Ishikawa (cell line): ENCODE results near the gene SHC1.

Source experiments
- CEBPB ChIP-seq: IDR thresholded peaks from 2 replicates; pipeline ENCODE4 v1.6.1; 2012
- CREB1 ChIP-seq: IDR thresholded peaks from 2 replicates; pipeline ENCODE4 v1.6.1; 2012; ENCODE audit warnings: low read depth
- EGR1 ChIP-seq: IDR thresholded peaks from 2 replicates; pipeline ENCODE4 v1.6.1; 2012
- EP300 ChIP-seq: IDR thresholded peaks from 2 replicates; pipeline ENCODE4 v1.6.1; 2012; ENCODE audit warnings: borderline replicate concordance
- FOXM1 ChIP-seq: IDR thresholded peaks from 2 replicates; pipeline ENCODE4 v1.6.1; 2012; ENCODE audit warnings: low read depth, borderline replicate concordance
- NFIC ChIP-seq: IDR thresholded peaks from 2 replicates; pipeline ENCODE4 v1.6.1; 2012
- RAD21 ChIP-seq: IDR thresholded peaks from 2 replicates; pipeline ENCODE4 v1.6.1; 2012; ENCODE audit warnings: low read depth
- TAF1 ChIP-seq: IDR thresholded peaks from 2 replicates; pipeline ENCODE4 v1.6.1; 2012; ENCODE audit warnings: low read depth, mild to moderate bottlenecking
- YY1 ChIP-seq: IDR thresholded peaks from 2 replicates; pipeline ENCODE4 v1.6.1; 2012; ENCODE audit warnings: low read depth
- TF ChIP-seq, protein P1 (sequence below): IDR thresholded peaks from 2 replicates; pipeline ENCODE4 v1.6.1; 2012
- TF ChIP-seq, protein P2 (sequence below): IDR thresholded peaks from 2 replicates; pipeline ENCODE4 v1.6.1; 2012

DNA sequence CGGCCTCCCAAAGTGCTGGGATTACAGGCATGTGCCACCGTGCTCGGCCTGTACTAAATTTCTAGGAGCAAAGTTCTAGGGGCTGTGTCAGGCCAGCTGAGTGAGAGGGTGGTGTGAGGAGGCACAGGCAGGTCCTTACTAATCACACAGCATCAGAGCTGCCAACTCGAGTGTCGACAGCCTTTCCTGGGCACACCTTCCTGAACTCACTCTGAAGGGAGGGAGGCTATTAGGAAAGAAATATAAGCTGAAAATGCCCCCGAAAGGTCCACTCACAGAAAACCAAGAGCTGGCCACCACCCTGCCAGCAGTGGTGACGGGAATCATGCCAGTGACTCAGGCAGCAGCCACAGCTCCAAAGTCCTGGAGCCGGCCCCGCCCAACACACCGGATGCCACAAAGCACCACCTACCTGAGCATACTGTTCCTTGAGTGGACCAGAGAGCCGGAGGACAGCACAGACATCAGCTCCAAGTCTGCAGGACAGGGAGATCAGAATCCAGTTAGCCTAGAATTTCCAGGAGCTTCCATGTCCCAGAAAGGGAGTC lies 38.5 kb downstream of the SHC1 start:
- TF ChIP-seq, protein P1, sequence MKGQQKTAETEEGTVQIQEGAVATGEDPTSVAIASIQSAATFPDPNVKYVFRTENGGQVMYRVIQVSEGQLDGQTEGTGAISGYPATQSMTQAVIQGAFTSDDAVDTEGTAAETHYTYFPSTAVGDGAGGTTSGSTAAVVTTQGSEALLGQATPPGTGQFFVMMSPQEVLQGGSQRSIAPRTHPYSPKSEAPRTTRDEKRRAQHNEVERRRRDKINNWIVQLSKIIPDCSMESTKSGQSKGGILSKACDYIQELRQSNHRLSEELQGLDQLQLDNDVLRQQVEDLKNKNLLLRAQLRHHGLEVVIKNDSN: no peak
- TF ChIP-seq YY1: no peak
- no peak for TF ChIP-seq FOXM1
- no peak for TF ChIP-seq RAD21
- no peak for TF ChIP-seq EP300
- TF ChIP-seq, protein P2, sequence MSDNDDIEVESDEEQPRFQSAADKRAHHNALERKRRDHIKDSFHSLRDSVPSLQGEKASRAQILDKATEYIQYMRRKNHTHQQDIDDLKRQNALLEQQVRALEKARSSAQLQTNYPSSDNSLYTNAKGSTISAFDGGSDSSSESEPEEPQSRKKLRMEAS: no peak
- no peak for TF ChIP-seq CREB1
- TF ChIP-seq CEBPB: no peak
- no peak for TF ChIP-seq EGR1
- TF ChIP-seq NFIC: no peak
- TF ChIP-seq TAF1: no peak
